Posterior vena cava (tissue), 2 donors: ENCODE measurements around the gene EXOC4. TPM values are rescaled to one million over a fixed set of nuclear protein-coding genes. Genes with fewer than 3 reads are reported as not detected.

Experiments
- DNase-seq: peaks from one replicate; pipeline ENCODE4 v3.0.0-alpha.2; 2020; ENCODE audit warnings: low spot score
- intact Hi-C, 2 donors: fragments of 100-400 bp; cut with DNase I; formaldehyde crosslinking; loops; one replicate each; pipeline versions ENCODE4 v1.14.1 to v1.14.2; 2022 to 2023
- total RNA-seq, 2 donors: library from RNA; stranded (reverse); fragmentation: NEBNext Ultra II Directional; extraction: Animal tissue kit (Norgen Biotek cat#: 25700); gene quantifications; one replicate each; pipeline ENCODE4 v1.2.1, GENCODE V29; 2021
- donor health status: DM: yes; HTN: yes; CAD: no.
- donor health status: DM: yes; HTN: yes; CAD: no.

Gene EXOC4
- total RNA-seq, 2 donors from 2014 or later: 66.0 to 70.6 TPM

GRCh38 chr7:133702078-133702477 is 449.2 kb downstream of the EXOC4 start:
- intact Hi-C loops: no loop called here
- DNase-seq: no peak

GRCh38 chr7:133702960-133703359 is 450.1 kb downstream of the EXOC4 start:
- no peak for DNase-seq
- intact Hi-C loops: no loop called here

- intact Hi-C loops: no loop called here
- no peak for DNase-seq
Measured at GRCh38 chr7:133703547-133703946, 450.7 kb downstream of the EXOC4 start.

GRCh38 chr7:133704453-133704852 is 451.6 kb downstream of the EXOC4 start:
- DNase-seq: no peak
- intact Hi-C loops: no loop called here

GRCh38 chr7:133705596-133705995 is 452.7 kb downstream of the EXOC4 start:
- intact Hi-C loops: no loop called here
- DNase-seq: no peak

- intact Hi-C loops: no loop called here
- no peak for DNase-seq
Measured at GRCh38 chr7:133706016-133706415, 453.1 kb downstream of the EXOC4 start.

GRCh38 chr7:133709036-133709880 is 456.4 kb downstream of the EXOC4 start:
- no peak for DNase-seq
- intact Hi-C loops: no loop called here

GRCh38 chr7:133712544-133712943 is 459.7 kb downstream of the EXOC4 start:
- intact Hi-C loops: no loop called here

GRCh38 chr7:133714654-133715053 is 461.8 kb downstream of the EXOC4 start:
- DNase-seq: no peak
- intact Hi-C loops: no loop called here

More at GRCh38 chr7:133712544-133712943, 459.7 kb downstream of the EXOC4 start:
- DNase-seq: no peak

GRCh38 chr7:133718131-133718530 is 465.3 kb downstream of the EXOC4 start:
- DNase-seq: no peak
- intact Hi-C loops: no loop called here

GRCh38 chr7:133723044-133723443 is 470.2 kb downstream of the EXOC4 start:
- intact Hi-C loops: no loop called here
- DNase-seq: no peak

- intact Hi-C loops: no loop called here
- DNase-seq: no peak
Measured at GRCh38 chr7:133724148-133724547, 471.3 kb downstream of the EXOC4 start.

- no peak for DNase-seq
- intact Hi-C loops: no loop called here
Measured at GRCh38 chr7:133724694-133725093, 471.8 kb downstream of the EXOC4 start.

GRCh38 chr7:133727476-133728214 is 474.8 kb downstream of the EXOC4 start:
- intact Hi-C loops: no loop called here
- DNase-seq: no peak

- intact Hi-C loops: loop anchor here in 1 of 2 donors (10.0 kb wide), 1 partner anchor 1436 kb away; no protein-coding TSS in a partner anchor
- no peak for DNase-seq
Measured at GRCh38 chr7:133730360-133730759, 477.5 kb downstream of the EXOC4 start.

GRCh38 chr7:133733401-133733800 is 480.5 kb downstream of the EXOC4 start:
- DNase-seq: no peak
- intact Hi-C loops: loop anchor here in 1 of 2 donors (10.0 kb wide), 1 partner anchor 1439 kb away; no protein-coding TSS in a partner anchor

- intact Hi-C loops: loop anchor here in 1 of 2 donors (10.0 kb wide), 1 partner anchor 1440 kb away; no protein-coding TSS in a partner anchor
- DNase-seq: no peak
Measured at GRCh38 chr7:133735222-133735621, 482.3 kb downstream of the EXOC4 start.

- DNase-seq: no peak
- intact Hi-C loops: loop anchor here in 1 of 2 donors (10.0 kb wide), 1 partner anchor 1445 kb away; no protein-coding TSS in a partner anchor
Measured at GRCh38 chr7:133739817-133740216, 486.9 kb downstream of the EXOC4 start.

- intact Hi-C loops: no loop called here
- no peak for DNase-seq
Measured at GRCh38 chr7:133741078-133741477, 488.2 kb downstream of the EXOC4 start.

GRCh38 chr7:133741703-133742102 is 488.8 kb downstream of the EXOC4 start:
- intact Hi-C loops: loop anchor here in 1 of 2 donors (2.0 kb wide), 1 partner anchor 55 kb away; no protein-coding TSS in a partner anchor

More at GRCh38 chr7:133741703-133742102, 488.8 kb downstream of the EXOC4 start:
- DNase-seq: no peak
